NCI-H345 (cell line): ENCODE results near the gene UGT1A3.

ENCODE experiments used
- DNase-seq: peaks from one replicate; lab custom pipeline; 2025; lab: John Stamatoyannopoulos, UW

Gene UGT1A3

GRCh38 chr2:233795735-233796171 lies 66.9 kb downstream of the UGT1A3 start:
- DNase-seq = no peak

DNA sequence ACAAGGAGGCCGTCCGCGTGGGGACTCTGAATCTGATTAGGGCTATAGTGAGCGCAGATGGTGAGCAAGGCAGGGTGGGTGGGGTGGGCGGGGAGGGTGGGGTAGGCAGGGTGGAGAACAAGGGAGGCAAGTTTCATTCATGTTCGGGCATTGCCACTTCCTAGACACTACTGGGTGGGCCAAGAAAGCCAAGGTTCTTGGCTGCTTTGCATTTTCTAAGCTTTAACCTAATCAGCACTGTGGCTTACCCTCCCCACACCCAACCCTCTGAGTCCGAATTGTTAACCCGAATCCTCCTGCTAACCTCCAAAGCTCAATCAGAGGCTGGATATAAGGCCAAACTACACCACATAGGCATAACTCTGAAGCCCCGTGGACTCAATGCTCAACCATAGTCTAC lies 67.4 kb downstream of the UGT1A3 start:
- DNase-seq = no peak

GRCh38 chr2:233798335-233799086 lies 69.7 kb downstream of the UGT1A3 start:
- no peak for DNase-seq

GRCh38 chr2:233799087-233799665 lies 70.3 kb downstream of the UGT1A3 start:
- no peak for DNase-seq

GRCh38 chr2:233799716-233800115 lies 70.9 kb downstream of the UGT1A3 start:
- DNase-seq = no peak

DNA sequence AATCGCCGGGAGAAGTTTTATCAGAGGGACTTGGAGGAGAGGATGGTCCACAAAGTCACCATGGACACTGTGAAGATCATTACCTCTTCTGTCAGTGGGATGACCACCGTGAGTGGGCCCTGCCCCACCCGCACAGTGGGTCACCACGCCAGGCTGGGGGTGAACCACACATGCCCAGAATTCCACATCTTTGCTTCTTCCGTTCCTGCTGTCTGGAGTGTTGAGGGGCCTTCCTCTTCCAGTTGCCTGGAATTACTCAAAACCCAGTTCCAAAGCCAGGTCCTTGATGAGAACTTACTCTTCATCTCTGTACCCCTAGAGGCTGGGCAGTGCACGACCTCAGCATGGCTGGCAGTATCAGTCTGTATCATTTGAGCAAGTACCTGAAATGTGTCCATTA lies 71.4 kb downstream of the UGT1A3 start:
- DNase-seq = no peak

- DNase-seq = no peak
These were observed 72.7 kb downstream of the UGT1A3 start for GRCh38 chr2:233801357-233802131.

DNA sequence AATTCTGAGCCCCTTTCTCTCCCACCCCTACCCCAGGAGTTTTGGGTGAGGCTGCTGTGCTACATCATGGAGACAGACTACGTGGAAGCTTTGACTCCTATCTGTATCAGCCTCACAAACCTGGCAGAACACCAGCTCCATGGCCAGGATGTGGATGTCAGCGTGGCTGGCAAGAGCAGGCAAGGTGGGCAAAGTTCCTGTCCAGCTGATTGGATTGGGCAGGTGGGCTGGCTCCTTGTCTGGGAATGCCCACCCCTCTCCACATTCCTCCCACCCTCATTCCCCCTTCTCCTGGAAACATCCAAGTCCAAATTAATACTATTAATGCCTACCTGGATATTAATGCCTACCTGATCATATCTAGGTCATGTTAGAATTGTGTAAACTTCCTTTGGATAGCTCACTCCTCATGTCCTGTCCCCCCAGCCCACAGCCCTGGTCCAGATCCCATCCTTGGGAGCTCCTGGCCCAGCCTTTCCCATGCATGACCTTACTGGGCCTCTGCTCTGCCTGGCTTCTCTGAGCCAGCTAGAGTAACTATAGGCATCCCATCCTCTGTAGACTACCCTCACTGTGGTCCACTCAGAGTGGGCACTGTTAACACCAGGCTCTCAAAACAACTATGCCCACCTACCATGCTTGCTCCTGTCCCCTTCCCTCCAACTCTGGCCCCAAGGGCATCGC lies 73.4 kb downstream of the UGT1A3 start:
- DNase-seq = no peak

DNA sequence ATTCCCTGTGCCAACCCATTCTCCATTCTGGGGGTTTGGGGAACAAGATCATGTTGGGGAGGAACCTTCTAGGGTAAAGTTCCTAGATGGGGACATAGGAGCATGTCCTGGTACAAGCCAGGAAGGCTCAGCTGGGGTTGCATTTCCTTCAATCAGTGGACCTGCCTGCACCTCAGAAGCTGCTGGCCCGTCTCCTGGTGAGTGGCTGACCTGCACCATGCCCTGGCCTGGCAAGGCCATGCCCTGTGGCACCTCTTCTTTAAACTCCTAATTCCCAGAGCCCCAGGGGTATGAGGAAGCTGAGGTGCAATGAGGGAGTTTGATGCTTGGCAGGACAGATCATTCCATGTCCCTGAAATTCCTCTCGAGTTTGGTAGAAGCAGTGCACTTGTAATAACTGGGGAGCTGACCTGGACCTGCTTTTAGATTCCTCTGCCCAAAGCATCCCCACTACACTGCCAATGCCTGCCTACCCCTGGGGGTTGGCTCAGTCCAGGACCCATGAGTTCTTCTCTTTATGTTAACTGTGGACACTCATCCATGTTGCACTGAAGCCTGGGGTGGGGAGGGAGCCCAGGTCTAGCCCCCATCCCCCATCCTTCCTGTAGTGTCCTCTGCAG lies 74.6 kb downstream of the UGT1A3 start:
- no peak for DNase-seq

DNA sequence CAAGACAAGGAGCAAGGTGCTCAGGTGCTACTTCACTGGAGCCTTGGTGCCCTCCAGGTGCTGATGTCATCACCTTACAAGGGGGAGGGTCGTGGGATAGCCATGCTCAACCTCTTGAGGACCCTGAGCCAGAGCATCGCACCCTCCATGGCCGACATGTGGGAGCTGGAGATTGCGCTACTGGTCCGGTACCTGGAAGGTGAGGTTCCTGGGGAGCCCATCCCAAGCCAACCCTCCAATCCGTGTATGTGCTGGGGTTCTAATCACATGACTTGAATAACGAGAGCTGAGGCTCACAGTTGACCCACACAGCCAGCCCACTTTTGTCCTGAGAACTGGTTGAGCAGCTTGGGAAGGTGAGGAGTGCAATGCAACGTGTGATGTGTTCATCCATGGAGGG lies 75.2 kb downstream of the UGT1A3 start:
- no peak for DNase-seq

DNA sequence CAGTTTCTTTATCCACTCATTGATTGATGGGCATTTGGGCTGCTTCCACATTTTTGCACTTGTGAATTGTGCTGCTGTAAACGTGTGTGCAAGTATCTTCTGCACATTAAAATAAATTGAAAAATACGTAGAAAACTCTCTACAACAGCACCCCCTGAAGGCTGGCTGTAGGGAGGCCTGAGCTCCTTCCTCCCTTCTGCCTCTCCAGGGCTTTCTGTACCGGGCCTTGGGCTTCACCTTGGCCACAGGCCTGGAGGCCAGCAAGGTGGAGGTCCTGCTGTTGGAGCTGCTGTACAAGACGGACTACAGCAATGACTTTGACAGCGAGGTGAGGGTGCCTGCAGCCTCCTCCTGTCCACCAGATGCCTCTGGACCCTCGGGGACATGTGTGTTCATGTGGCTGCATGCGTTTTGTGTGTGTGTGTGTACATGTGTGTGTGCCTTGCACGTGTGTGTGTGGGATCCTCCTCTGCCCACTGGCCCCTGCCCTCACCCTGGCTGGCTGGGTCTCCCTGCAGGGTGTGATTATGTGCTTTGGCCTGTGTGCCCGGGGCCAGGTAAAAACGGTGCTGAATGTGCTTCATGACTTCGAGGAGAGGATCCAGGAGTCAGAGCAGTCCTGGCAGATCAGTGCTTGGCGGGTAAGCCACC lies 78.5 kb downstream of the UGT1A3 start:
- no peak for DNase-seq

GRCh38 chr2:233807966-233808935 lies 79.4 kb downstream of the UGT1A3 start:
- DNase-seq = no peak

DNA sequence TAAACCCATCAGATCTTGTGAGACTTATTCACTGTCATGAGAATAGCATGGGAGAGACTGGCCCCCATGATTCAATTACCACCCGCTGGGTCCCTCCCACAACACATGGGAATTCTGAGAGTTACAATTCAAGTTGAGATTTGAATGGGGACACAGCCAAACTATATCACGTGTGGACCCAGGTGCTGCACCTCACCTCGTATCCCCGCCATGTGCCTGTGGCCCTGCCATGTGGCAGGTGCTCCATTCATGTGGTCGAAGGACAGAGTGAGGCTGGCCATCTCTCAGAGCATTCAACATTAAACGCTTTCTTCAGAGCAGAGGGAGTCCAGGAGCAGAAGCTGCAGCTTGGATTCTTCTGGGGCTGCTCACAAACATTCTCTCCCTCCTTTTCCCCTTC lies 81.5 kb downstream of the UGT1A3 start:
- no peak for DNase-seq

DNA sequence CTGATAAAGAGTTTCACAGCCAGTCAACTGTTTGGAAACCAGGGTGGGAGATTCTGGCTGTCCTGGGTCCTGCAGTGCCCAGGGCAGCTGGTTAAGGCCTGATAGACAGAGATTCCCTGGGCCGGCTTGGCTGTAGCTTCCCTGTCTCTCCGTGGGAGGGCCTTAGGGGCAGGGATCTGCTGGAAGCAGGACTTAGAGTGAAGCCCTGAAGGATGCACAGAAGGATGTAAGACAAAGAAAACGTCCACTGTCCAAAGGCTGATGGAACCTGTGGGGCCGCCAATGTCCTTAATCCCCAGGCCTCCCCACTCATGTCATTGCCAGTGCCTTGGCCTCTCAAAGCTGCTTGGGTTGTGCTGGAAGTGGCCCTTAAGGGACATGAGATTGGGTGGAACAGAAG lies 82.2 kb downstream of the UGT1A3 start:
- no peak for DNase-seq

DNA sequence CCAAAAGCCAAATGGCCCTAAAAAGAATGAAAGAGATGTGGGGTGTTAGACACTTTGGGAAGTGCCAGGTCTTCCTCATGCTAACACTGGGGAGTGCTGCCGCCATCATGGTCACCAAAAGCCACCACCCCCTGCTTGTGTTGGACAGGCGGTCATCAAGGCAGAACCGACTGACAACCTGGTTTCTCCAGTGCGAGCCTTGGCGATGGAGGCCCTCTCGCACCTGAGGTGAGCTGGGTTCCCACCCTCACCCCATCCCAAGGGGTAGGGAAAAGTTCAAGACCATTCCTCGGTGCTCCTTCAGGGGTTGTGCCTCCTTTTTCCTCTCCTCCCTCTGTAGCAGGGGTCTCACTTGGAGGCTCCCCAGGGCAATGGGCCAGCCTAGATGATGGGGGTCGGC lies 82.9 kb downstream of the UGT1A3 start:
- no peak for DNase-seq

DNA sequence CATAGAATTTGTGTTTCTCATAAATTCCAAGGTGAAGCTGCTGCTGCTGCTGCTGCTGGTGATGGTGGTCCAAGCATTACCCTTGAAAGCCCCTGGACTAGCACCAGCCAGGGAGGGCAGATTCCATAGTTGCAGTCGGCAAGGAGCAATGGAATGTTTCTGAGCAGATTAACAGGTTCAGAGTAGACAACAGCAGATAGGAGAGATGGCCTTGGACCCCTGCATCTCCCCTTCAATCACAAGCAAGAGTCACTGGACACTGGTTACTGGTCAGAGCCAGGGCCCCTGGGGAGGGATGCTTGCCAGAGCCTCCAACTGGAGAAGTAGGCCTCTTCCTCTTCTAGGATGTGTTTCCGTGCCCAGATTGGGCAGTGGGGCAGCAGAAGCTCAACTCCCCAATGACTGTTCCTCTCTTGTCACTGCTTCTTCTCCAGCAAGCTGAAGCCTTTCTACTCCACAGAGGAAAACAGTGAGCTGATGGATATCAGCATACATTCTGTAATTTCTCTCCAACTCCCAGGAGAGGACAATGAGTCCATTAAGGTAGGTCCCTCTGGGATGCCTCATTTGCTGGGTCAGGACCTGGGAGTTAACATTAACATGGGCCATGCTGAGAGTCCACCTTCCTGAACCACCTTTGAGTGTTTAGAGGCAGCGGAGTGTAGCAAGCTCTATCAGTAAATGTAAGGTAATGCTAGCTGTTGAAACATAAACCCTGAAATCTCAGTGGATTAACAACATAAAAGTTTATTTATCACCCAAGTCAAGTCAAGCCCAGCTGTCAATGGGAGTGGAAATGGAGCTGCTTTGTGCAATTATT lies 84.6 kb downstream of the UGT1A3 start:
- no peak for DNase-seq

- DNase-seq = no peak
These were observed 85.4 kb downstream of the UGT1A3 start for GRCh38 chr2:233814056-233814835.

GRCh38 chr2:233815861-233816260 lies 87.0 kb downstream of the UGT1A3 start:
- DNase-seq = no peak

DNA sequence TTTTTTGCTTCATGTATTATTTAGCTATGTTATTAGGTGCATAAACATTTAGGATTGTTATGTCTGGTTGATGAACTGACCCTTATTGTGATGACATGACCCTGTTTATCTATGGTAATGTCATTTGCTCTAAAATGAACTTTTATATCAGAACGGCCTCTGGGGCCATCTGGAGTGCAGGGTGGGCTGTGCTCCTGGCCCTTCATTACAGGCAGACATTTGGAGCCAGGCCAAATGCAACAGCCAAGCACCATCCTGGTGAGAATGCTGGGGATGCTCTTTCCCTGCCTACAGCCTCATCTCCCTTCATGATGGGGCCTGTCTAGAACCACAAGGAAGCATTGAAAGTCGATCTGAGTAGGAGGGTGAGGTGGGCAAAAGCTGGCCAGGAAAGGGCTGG lies 87.5 kb downstream of the UGT1A3 start:
- DNase-seq = peak; percentile 42
